ENCODE results near the gene RNF128.
"Not testable (repeated sequence)": the region's sequence is repeated elsewhere in the genome, so short reads cannot be mapped to it uniquely, and the experiment has no call there.

The RNF128 gene

DNA sequence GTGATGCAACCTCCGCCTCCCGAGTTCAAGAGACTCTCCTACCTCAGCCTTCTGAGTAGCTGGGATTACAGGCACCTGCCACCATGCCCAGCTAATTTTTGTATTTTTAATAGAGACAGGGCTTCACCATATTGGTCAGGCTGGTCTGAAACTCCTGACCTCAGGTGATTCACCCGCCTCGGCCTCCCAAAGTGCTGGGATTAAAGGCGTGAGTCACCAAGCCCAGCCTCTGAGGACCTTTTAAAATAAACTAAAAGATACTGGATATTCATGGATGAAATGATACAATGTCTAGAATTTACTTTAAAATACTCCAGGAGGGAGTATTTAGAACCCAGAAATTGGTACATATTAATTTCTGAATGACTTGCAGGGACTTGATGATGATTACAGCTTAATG, 86.4 kb downstream of the RNF128 start:
- not testable (repeated sequence) for H3K9me3 ChIP-seq (ENCODE audit: control insufficient read depth, low read depth, low read length); H3K4me3 ChIP-seq (ENCODE audit: low read length); H3K27ac ChIP-seq (ENCODE audit: low read length); H3K4me1 ChIP-seq (ENCODE audit: control insufficient read depth, low read depth, low read length); H3K36me3 ChIP-seq (ENCODE audit: control insufficient read depth, low read depth, low read length); H3K9ac ChIP-seq (ENCODE audit: low read length); H3K27me3 ChIP-seq (ENCODE audit: control insufficient read depth, insufficient read depth, low read length)

DNA sequence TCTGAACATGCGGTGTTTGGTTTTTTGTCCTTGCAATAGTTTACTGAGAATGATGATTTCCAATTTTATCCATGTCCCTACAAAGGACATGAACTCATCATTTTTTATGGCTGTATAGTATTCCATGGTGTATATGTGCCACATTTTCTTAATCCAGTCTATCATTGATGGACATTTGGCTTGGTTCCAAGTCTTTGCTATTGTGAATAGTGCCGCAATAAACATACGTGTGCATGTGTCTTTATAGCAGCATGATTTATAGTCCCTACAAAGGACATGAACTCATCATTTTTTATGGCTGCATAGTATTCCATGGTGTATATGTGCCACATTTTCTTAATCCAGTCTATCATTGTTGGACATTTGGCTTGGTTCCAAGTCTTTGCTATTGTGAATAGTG, 87.6 kb downstream of the RNF128 start:
- H3K9ac ChIP-seq (ENCODE audit: low read length); H3K27me3 ChIP-seq (ENCODE audit: control insufficient read depth, insufficient read depth, low read length); H3K9me3 ChIP-seq (ENCODE audit: control insufficient read depth, low read depth, low read length); H3K4me1 ChIP-seq (ENCODE audit: control insufficient read depth, low read depth, low read length); H3K4me3 ChIP-seq (ENCODE audit: low read length); H3K36me3 ChIP-seq (ENCODE audit: control insufficient read depth, low read depth, low read length); H3K27ac ChIP-seq (ENCODE audit: low read length): not testable (repeated sequence)

All from iPS-18a (cell line).